SK-N-SH treated with all-trans-retinoic acid at 6 μM for 48 hours (cell line): ENCODE results near the gene CCDC3.

Experiments used
- ATAC-seq: fragments of 200-7000 bp; cut with Tn5 transposase; 3 replicates; pipeline ENCODE4 v1.9.1; 2020; ENCODE audit warnings: mild to moderate bottlenecking, moderate library complexity
- BACH2 ChIP-seq: fragments of 250-450 bp; sonication (Bioruptor Pico); IDR thresholded peaks from 2 replicates; pipeline ENCODE4 v1.9.0; 2021; ENCODE audit warnings: mild to moderate bottlenecking, borderline replicate concordance
- CREB5 ChIP-seq: fragments of 250-450 bp; sonication (Bioruptor Pico); IDR thresholded peaks from 2 replicates; pipeline ENCODE4 v1.5.1; 2020; ENCODE audit warnings: low read depth, mild to moderate bottlenecking, moderate library complexity
- CSDC2 ChIP-seq: fragments of 250-450 bp; sonication (Bioruptor Pico); IDR thresholded peaks from 2 replicates; pipeline ENCODE4 v1.5.0; 2020; ENCODE audit warnings: mild to moderate bottlenecking, moderate library complexity
- CSRNP3 ChIP-seq: fragments of 250-450 bp; sonication (Bioruptor Pico); IDR thresholded peaks from 2 replicates; pipeline ENCODE4 v1.5.1; 2021; ENCODE audit warnings: mild to moderate bottlenecking, moderate library complexity
- ESRRG ChIP-seq: fragments of 250-450 bp; sonication (Bioruptor Pico); IDR thresholded peaks from 2 replicates; pipeline ENCODE4 v1.6.1; 2021; ENCODE audit warnings: mild to moderate bottlenecking
- GLIS3 ChIP-seq: fragments of 250-450 bp; sonication (Bioruptor Pico); IDR thresholded peaks from 2 replicates; pipeline ENCODE4 v1.5.0; 2020; ENCODE audit warnings: mild to moderate bottlenecking, moderate library complexity
- OSR1 ChIP-seq: fragments of 250-450 bp; sonication (Bioruptor Pico); IDR thresholded peaks from 2 replicates; pipeline ENCODE4 v1.8.0; 2022; ENCODE audit warnings: moderate library complexity, mild to moderate bottlenecking, inconsistent platforms
- POU6F1 ChIP-seq: fragments of 250-450 bp; sonication (Bioruptor Pico); IDR thresholded peaks from 2 replicates; pipeline ENCODE4 v1.8.0; 2021; ENCODE audit warnings: low read depth, mild to moderate bottlenecking, moderate library complexity, borderline replicate concordance
- PPARA ChIP-seq: fragments of 250-450 bp; sonication (Bioruptor Pico); IDR thresholded peaks from 2 replicates; pipeline ENCODE4 v1.5.0; 2020; ENCODE audit warnings: mild to moderate bottlenecking, borderline replicate concordance
- RARB ChIP-seq: fragments of 250-450 bp; sonication (Bioruptor Pico); IDR thresholded peaks from 2 replicates; pipeline ENCODE4 v1.8.0; 2021; ENCODE audit warnings: mild to moderate bottlenecking, moderate library complexity
- SNAI2 ChIP-seq: fragments of 250-450 bp; sonication (Bioruptor Pico); IDR thresholded peaks from 2 replicates; pipeline ENCODE4 v1.5.0; 2020; ENCODE audit warnings: mild to moderate bottlenecking, moderate library complexity
- TCF4 ChIP-seq: fragments of 250-450 bp; sonication (Bioruptor Pico); IDR thresholded peaks from 2 replicates; pipeline ENCODE4 v1.8.0; 2021; ENCODE audit warnings: mild to moderate bottlenecking, moderate library complexity, borderline replicate concordance
- TOX ChIP-seq: fragments of 250-450 bp; sonication (Bioruptor Pico); IDR thresholded peaks from 2 replicates; pipeline ENCODE4 v1.8.0; 2021; ENCODE audit warnings: mild to moderate bottlenecking, moderate library complexity, borderline replicate concordance
- TSHZ2 ChIP-seq: fragments of 250-450 bp; sonication (Bioruptor Pico); IDR thresholded peaks from 2 replicates; pipeline ENCODE4 v1.5.0; 2020; ENCODE audit warnings: mild to moderate bottlenecking, moderate library complexity
- ZC3H10 ChIP-seq: fragments of 250-450 bp; sonication (Bioruptor Pico); IDR thresholded peaks from 2 replicates; pipeline ENCODE4 v1.5.1; 2021; ENCODE audit warnings: mild to moderate bottlenecking, moderate library complexity
- ZFP3 ChIP-seq: fragments of 250-450 bp; sonication (Bioruptor Pico); IDR thresholded peaks from 2 replicates; pipeline ENCODE4 v1.5.0; 2020; ENCODE audit warnings: mild to moderate bottlenecking, moderate library complexity
- ZFP30 ChIP-seq: fragments of 450-650 bp; formaldehyde crosslinking; IDR thresholded peaks from 2 replicates; pipeline ENCODE4 v1.5.0; 2022; ENCODE audit warnings: mild to moderate bottlenecking, moderate library complexity
- ZNF565 ChIP-seq: fragments of 450-650 bp; formaldehyde crosslinking; conservative IDR thresholded peaks from 2 replicates; pipeline ENCODE4 v1.5.0; 2020; ENCODE audit warnings: low read depth, mild to moderate bottlenecking, moderate library complexity
- ZNF70 ChIP-seq: fragments of 450-650 bp; formaldehyde crosslinking; IDR thresholded peaks from 2 replicates; pipeline ENCODE4 v1.5.0; 2020; ENCODE audit warnings: mild to moderate bottlenecking, moderate library complexity
- ZNF8 ChIP-seq: fragments of 450-650 bp; formaldehyde crosslinking; IDR thresholded peaks from 2 replicates; pipeline ENCODE4 v1.5.0; 2020; ENCODE audit warnings: mild to moderate bottlenecking, moderate library complexity

Gene CCDC3

GRCh38 chr10:12910835-12911234 lies 90.7 kb downstream of the CCDC3 start (continued):
- TF ChIP-seq ZFP3 (CRISPR knock-in tag) (no peak), PPARA (CRISPR knock-in tag) (no peak), ZNF565 (CRISPR knock-in tag) (no peak), TOX (CRISPR knock-in tag) (no peak), TCF4 (CRISPR knock-in tag) (no peak), CREB5 (no peak), ZNF8 (no peak)
- TF ChIP-seq, all 23 proteins: peak for 0

- ATAC-seq = no peak
- no peak for TF ChIP-seq PPARA (CRISPR knock-in tag)
- TF ChIP-seq RARB (CRISPR knock-in tag) = no peak
- no peak for TF ChIP-seq CREB5
- TF ChIP-seq CSDC2 (CRISPR knock-in tag) = no peak
- TF ChIP-seq TOX (CRISPR knock-in tag) = no peak
- TF ChIP-seq GLIS3 (CRISPR knock-in tag) = no peak
- no peak for TF ChIP-seq POU6F1
- TF ChIP-seq BACH2 (CRISPR knock-in tag) = no peak
- no peak for TF ChIP-seq TCF4 (CRISPR knock-in tag)
- TF ChIP-seq TSHZ2 (CRISPR knock-in tag) = no peak
- TF ChIP-seq ESRRG (CRISPR knock-in tag) = no peak
- TF ChIP-seq SNAI2 (CRISPR knock-in tag) = no peak
- TF ChIP-seq CSRNP3 (CRISPR knock-in tag) = no peak
- TF ChIP-seq ZNF565 (CRISPR knock-in tag) = no peak
- TF ChIP-seq ZC3H10 (CRISPR knock-in tag) = no peak
- TF ChIP-seq ZNF70 = no peak
These were observed 91.7 kb downstream of the CCDC3 start for GRCh38 chr10:12909836-12910185.

GRCh38 chr10:12909182-12909835 lies 92.2 kb downstream of the CCDC3 start:
- TF ChIP-seq TOX (CRISPR knock-in tag) = no peak
- TF ChIP-seq GLIS3 (CRISPR knock-in tag) = no peak
- TF ChIP-seq ZFP3 (CRISPR knock-in tag) = no peak
- no peak for TF ChIP-seq TCF4 (CRISPR knock-in tag)
- TF ChIP-seq OSR1 (CRISPR knock-in tag) = no peak
- TF ChIP-seq ZNF8 = no peak
- TF ChIP-seq ZFP30 = no peak
- TF ChIP-seq RARB (CRISPR knock-in tag) = no peak
- TF ChIP-seq TSHZ2 (CRISPR knock-in tag) = no peak
- TF ChIP-seq CSDC2 (CRISPR knock-in tag) = no peak
- TF ChIP-seq PPARA (CRISPR knock-in tag) = no peak
- TF ChIP-seq, all 23 proteins: peak for 0
- no peak for ATAC-seq
